Panc1 (cell line): ENCODE data around the gene NALCN. TPM values are rescaled to one million over a fixed set of nuclear protein-coding genes. Genes with fewer than 3 reads are reported as not detected.

Experiments used
- ATAC-seq: fragments of 200-7000 bp; cut with Tn5 transposase; 2 replicates; pipeline ENCODE4 v1.9.1; 2020; ENCODE audit warnings: mild to moderate bottlenecking, moderate library complexity
- Bru-seq: library from RNA; stranded (reverse); fragments of 400-500 nt; gene quantifications from one replicate; lab custom pipeline; 2021; lab: Mats Ljungman, UMichigan
- BruChase-seq, 2 experiments: library from RNA; stranded (reverse); fragments of 400-500 nt; gene quantifications; one replicate each; lab custom pipeline; 2021; lab: Mats Ljungman, UMichigan
- BruUV-seq: library from RNA; stranded (reverse); fragments of 400-500 nt; replicated peaks from 2 replicates; lab custom pipeline; 2021; lab: Mats Ljungman, UMichigan
- CTCF ChIA-PET: fragments of 300-600 bp; sonication (Branson Sonifier 250); formaldehyde crosslinking; loops from one replicate; lab custom pipeline; 2022; ENCODE audit warnings: antibody characterized with exemption; lab: Charles Lee
- POLR2A ChIA-PET: fragments of 300-600 bp; sonication (Branson Sonifier 250); formaldehyde crosslinking; loops from one replicate; lab custom pipeline; 2022; ENCODE audit warnings: antibody characterized with exemption; lab: Charles Lee
- DNase-seq: peaks from one replicate; pipeline ENCODE4 v3.0.0-alpha.2; 2010; ENCODE audit warnings: low read depth, low spot score
- H3K27ac ChIP-seq: 2 replicates; pipeline ENCODE4 v1.5.1; 2011; ENCODE audit warnings: mild to moderate bottlenecking, low read length, inconsistent platforms
- H3K27me3 ChIP-seq: fragments of 200-500 bp; sonication (Bioruptor generic); 2 replicates; pipeline ENCODE4 v1.6.0; 2014; ENCODE audit warnings: low read length, inconsistent platforms; ENCODE audit not compliant: control insufficient read depth, insufficient read depth
- H3K36me3 ChIP-seq: fragments of 200-500 bp; sonication (Bioruptor generic); 2 replicates; pipeline ENCODE4 v1.5.1; 2014; ENCODE audit warnings: inconsistent platforms, mild to moderate bottlenecking, low read length, moderate library complexity; ENCODE audit not compliant: control insufficient read depth, insufficient read depth
- H3K4me1 ChIP-seq: 2 replicates; pipeline ENCODE4 v1.5.1; 2011; ENCODE audit warnings: inconsistent platforms, mild to moderate bottlenecking, low read length, moderate library complexity; ENCODE audit not compliant: control insufficient read depth, insufficient read depth
- H3K4me3 ChIP-seq, 2 experiments: 2 replicates each; pipeline ENCODE4 v1.5.1; 2011 to 2012; ENCODE audit warnings: low read depth in 2 of 2, low read length in 2 of 2, mild to moderate bottlenecking in 2 of 2, inconsistent platforms in 1 of 2, moderate library complexity in 1 of 2
- H3K9me3 ChIP-seq: fragments of 200-500 bp; sonication (Bioruptor generic); 2 replicates; pipeline ENCODE4 v1.5.1; 2014; ENCODE audit warnings: low read depth, mild to moderate bottlenecking, inconsistent platforms, low read length, moderate library complexity; ENCODE audit not compliant: control insufficient read depth, insufficient read depth
- POLR2AphosphoS5 ChIP-seq: IDR thresholded peaks from 2 replicates; pipeline ENCODE4 v1.6.1; 2012; ENCODE audit warnings: mild to moderate bottlenecking, low read depth, low read length, moderate library complexity
- SIN3A ChIP-seq: IDR thresholded peaks from 2 replicates; pipeline ENCODE4 v1.6.1; 2012; ENCODE audit warnings: low read depth, mild to moderate bottlenecking, low read length, moderate library complexity, borderline replicate concordance; ENCODE audit not compliant: insufficient read depth
- TCF7L2 ChIP-seq: IDR thresholded peaks from 2 replicates; pipeline ENCODE4 v1.6.1; 2011; ENCODE audit warnings: mild to moderate bottlenecking, low read depth, low read length, inconsistent platforms
- in situ Hi-C: cut with HindIII; loops from 2 replicates; pipeline ENCODE4 v1.10.0; 2016; ENCODE audit warnings: low sequenced_read_pairs, low pct_unique_long_range_greater_than_20kb
- intact Hi-C: fragments of 100-400 bp; cut with micrococcal nuclease; formaldehyde crosslinking; loops from one replicate; pipeline ENCODE4 v1.10.0; 2022; ENCODE audit not compliant: unreplicated experiment
- long read RNA-seq: library from polyadenylated mRNA; unstranded; transcript quantifications from one replicate; pipeline ENCODE4 v2.0.0, GENCODE V29; 2021; ENCODE audit not compliant: unreplicated experiment
- polyA plus RNA-seq: library from polyadenylated mRNA; unstranded; fragments of >200 nt; gene quantifications from one replicate; pipeline ENCODE4 v1.2.1, GENCODE V29; 2012; ENCODE audit warnings: missing spikeins; ENCODE audit not compliant: insufficient read length
- total RNA-seq: library from RNA; stranded (reverse); gene quantifications from one replicate; pipeline ENCODE4 v1.2.1, GENCODE V29; 2021; ENCODE audit not compliant: unreplicated experiment
- TF ChIP-seq, protein P1 (sequence below), 2 experiments: IDR thresholded peaks; 2 replicates each; pipeline ENCODE4 v1.6.1; 2011 to 2012; ENCODE audit warnings: low read depth in 2 of 2, control low read depth in 1 of 2, low read length in 1 of 2, mild to moderate bottlenecking in 1 of 2, moderate library complexity in 1 of 2; ENCODE audit not compliant: insufficient read depth in 1 of 2
- TF ChIP-seq, protein P2 (sequence below): fragments of 450-650 bp; IDR thresholded peaks from 2 replicates; pipeline ENCODE4 v1.5.1; 2017; ENCODE audit warnings: mild to moderate bottlenecking

The NALCN gene
- total RNA-seq, result 10.9 TPM
- polyA plus RNA-seq, result 5.4 TPM
- percentile 55 among the genes with signal in this experiment for Bru-seq, nascent RNA
- BruChase-seq, experiment 1, labeled RNA remaining after a 2-hour chase, result percentile 53 among the genes with signal in this experiment
- percentile 49 among the genes with signal in this experiment for BruChase-seq, experiment 2, labeled RNA remaining after a 6-hour chase
- long read RNA-seq, full-length matches to known transcripts, result 2 of 21 reads
- long read RNA-seq, partial matches to known transcripts, result 5 of 21 reads
- long read RNA-seq, other reads (novel, unspliced or antisense), result 14 of 21 reads

DNA sequence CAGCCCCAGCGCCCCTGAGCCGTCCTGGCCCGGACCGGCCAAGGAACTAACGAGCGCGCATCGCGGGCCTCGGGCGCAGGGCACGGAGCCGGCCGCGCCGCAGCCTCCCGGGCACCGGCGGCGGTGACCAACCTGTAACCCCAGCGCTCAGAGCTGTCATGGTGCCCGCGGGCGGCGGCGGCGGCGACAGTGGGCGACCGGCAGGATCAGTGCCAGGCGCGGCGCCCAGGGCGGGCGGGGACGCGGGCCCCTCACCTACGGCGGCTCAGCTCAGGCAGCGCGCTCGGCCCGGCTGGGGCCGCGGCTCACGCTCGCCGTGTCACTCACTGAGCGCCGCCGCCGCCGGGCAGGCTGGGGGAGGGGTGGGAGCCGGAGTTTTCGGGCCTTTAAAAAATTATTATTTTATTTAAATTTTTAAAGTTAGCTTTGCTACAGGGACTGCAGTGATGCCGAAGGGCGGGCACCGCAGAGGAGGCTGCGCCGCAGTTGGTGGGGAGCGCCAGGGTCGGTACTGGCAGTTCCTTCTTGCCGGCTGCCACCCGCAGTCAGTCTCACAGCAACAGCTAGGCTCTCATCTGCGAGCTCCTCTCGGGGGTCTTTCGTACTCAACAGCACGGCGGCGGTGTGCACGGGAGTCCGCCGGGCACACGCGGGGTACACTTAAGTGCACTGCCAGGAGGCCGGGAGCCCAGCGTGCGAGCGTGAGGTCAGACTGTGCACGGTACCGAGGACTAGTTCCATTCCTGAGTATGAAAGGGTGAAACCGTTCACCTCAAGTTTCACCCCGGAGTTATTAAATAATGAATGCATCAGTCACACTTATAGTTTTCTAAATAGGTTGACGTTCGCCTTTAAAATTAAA lies at the start of gene NALCN:
Gene NALCN (minus strand): TSS at position 328 of the 862 bp plus-strand sequence. CDS start 17,382 bp downstream, outside the sequence.
- Histone ChIP-seq H3K4me3 (peak within 1 kb of the TSS; percentile 57 to 68), H3K9me3 (no peaks in the 10 kb centered on the region), H3K36me3 (no peaks in the 10 kb centered on the region), H3K4me1 (peaks cover 6% of the 10 kb centered on the region), H3K27ac (peak within 1 kb of the TSS; percentile 89), H3K27me3 (no peaks in the 10 kb centered on the region)
- DNase-seq (no peak), ATAC-seq (peak; percentile 87)
- in situ Hi-C loops, result no loop called here
- BruUV-seq, result no TSS peak
- CTCF ChIA-PET, result no interaction called here
- POLR2A ChIA-PET, result no interaction called here
- TF ChIP-seq POLR2AphosphoS5 (no peak), TCF7L2 (no peak), SIN3A (no peak)
- TF ChIP-seq, protein P1, sequence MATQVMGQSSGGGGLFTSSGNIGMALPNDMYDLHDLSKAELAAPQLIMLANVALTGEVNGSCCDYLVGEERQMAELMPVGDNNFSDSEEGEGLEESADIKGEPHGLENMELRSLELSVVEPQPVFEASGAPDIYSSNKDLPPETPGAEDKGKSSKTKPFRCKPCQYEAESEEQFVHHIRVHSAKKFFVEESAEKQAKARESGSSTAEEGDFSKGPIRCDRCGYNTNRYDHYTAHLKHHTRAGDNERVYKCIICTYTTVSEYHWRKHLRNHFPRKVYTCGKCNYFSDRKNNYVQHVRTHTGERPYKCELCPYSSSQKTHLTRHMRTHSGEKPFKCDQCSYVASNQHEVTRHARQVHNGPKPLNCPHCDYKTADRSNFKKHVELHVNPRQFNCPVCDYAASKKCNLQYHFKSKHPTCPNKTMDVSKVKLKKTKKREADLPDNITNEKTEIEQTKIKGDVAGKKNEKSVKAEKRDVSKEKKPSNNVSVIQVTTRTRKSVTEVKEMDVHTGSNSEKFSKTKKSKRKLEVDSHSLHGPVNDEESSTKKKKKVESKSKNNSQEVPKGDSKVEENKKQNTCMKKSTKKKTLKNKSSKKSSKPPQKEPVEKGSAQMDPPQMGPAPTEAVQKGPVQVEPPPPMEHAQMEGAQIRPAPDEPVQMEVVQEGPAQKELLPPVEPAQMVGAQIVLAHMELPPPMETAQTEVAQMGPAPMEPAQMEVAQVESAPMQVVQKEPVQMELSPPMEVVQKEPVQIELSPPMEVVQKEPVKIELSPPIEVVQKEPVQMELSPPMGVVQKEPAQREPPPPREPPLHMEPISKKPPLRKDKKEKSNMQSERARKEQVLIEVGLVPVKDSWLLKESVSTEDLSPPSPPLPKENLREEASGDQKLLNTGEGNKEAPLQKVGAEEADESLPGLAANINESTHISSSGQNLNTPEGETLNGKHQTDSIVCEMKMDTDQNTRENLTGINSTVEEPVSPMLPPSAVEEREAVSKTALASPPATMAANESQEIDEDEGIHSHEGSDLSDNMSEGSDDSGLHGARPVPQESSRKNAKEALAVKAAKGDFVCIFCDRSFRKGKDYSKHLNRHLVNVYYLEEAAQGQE (IDR thresholded peaks at IDR 0.05; ENCODE audit: insufficient read depth in 1 of 2, low read depth in 2 of 2, low read length in 1 of 2), result no peak
- TF ChIP-seq, protein P2, sequence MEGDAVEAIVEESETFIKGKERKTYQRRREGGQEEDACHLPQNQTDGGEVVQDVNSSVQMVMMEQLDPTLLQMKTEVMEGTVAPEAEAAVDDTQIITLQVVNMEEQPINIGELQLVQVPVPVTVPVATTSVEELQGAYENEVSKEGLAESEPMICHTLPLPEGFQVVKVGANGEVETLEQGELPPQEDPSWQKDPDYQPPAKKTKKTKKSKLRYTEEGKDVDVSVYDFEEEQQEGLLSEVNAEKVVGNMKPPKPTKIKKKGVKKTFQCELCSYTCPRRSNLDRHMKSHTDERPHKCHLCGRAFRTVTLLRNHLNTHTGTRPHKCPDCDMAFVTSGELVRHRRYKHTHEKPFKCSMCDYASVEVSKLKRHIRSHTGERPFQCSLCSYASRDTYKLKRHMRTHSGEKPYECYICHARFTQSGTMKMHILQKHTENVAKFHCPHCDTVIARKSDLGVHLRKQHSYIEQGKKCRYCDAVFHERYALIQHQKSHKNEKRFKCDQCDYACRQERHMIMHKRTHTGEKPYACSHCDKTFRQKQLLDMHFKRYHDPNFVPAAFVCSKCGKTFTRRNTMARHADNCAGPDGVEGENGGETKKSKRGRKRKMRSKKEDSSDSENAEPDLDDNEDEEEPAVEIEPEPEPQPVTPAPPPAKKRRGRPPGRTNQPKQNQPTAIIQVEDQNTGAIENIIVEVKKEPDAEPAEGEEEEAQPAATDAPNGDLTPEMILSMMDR, result no peak
- intact Hi-C loops, result no loop called here

DNA sequence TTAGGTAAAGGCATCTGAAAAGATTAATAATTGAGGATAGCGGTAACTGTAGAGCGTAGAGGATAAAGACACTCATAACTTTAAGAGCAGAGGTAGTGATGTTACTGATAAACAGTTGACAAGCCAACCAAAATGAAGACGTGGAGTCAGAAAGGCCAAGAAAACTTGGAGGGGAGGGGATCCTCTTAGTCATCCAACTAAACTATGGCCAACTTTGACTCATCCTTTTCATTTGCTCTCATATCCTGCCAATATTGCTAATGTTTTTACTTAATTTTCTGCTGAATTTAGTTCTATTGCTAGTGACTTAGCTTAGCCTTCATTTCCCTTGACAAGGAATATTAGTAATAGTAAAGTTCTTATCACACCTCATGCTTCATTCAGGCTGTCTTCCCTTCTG lies 49.6 kb upstream of the NALCN start:
- Histone ChIP-seq H3K9me3 (no peaks in the 10 kb centered on the region), H3K27me3 (no peaks in the 10 kb centered on the region), H3K4me1 (no peaks in the 10 kb centered on the region; the same call in 1 of the 2 replicates), H3K36me3 (no peaks in the 10 kb centered on the region), H3K27ac (no peak overlapping the region; the same call in 1 of the 2 replicates), H3K4me3 (no peak overlapping the region)
- BruUV-seq, result no TSS peak
- TF ChIP-seq, protein P2, result no peak
- TF ChIP-seq POLR2AphosphoS5, result no peak
- no peak for TF ChIP-seq TCF7L2
- TF ChIP-seq SIN3A, result no peak
- TF ChIP-seq, protein P1 (IDR thresholded peaks at IDR 0.05; ENCODE audit: insufficient read depth in 1 of 2, low read depth in 2 of 2, low read length in 1 of 2), result no peak
- intact Hi-C loops (no loop called here), in situ Hi-C loops (no loop called here)
- DNase-seq (no peak), ATAC-seq (no peak)
- ChIA-PET POLR2A (no interaction called here), CTCF (no interaction called here)
